IPS-18c (cell line): ENCODE measurements around the gene GBX1.

ENCODE experiments used
- H3K4me3 ChIP-seq: 2 replicates; pipeline ENCODE4 v1.7.0; 2013; ENCODE audit warnings: low read depth, mild to moderate bottlenecking, low read length, moderate library complexity; ENCODE audit not compliant: insufficient read depth
- H3K9me3 ChIP-seq: one replicate; pipeline ENCODE4 v1.6.1; 2013; ENCODE audit warnings: mild to moderate bottlenecking, low read length, moderate library complexity; ENCODE audit not compliant: control insufficient read depth, insufficient read depth

GBX1 gene

GRCh38 chr7:151125846-151126481 is 41.5 kb downstream of the GBX1 start:
- Histone ChIP-seq H3K9me3 (no peaks in the 10 kb centered on the region), H3K4me3 (peak overlapping the region; percentile 59)

GRCh38 chr7:151125470-151125845 is 42.0 kb downstream of the GBX1 start:
- peak overlapping the region; percentile 59 for H3K4me3 ChIP-seq
- H3K9me3 ChIP-seq: no peaks in the 10 kb centered on the region

- Histone ChIP-seq H3K9me3 (no peaks in the 10 kb centered on the region), H3K4me3 (peak overlapping the region; percentile 59; the same call in 1 of the 2 replicates)
These were observed 42.5 kb downstream of the GBX1 start for GRCh38 chr7:151124899-151125399.

GRCh38 chr7:151124481-151124880 is 43.0 kb downstream of the GBX1 start:
- Histone ChIP-seq H3K4me3 (no peak overlapping the region), H3K9me3 (no peaks in the 10 kb centered on the region)

- no peaks in the 10 kb centered on the region for H3K9me3 ChIP-seq
- no peak overlapping the region for H3K4me3 ChIP-seq
These were observed 43.6 kb downstream of the GBX1 start for GRCh38 chr7:151123822-151124464.

- H3K4me3 ChIP-seq: no peak overlapping the region
- no peaks in the 10 kb centered on the region for H3K9me3 ChIP-seq
These were observed 44.2 kb downstream of the GBX1 start for GRCh38 chr7:151123158-151123821.

- Histone ChIP-seq H3K9me3 (no peaks in the 10 kb centered on the region), H3K4me3 (no peak overlapping the region)
These were observed 44.7 kb downstream of the GBX1 start for GRCh38 chr7:151122796-151123157.

- H3K4me3 ChIP-seq: no peak overlapping the region
- H3K9me3 ChIP-seq: no peaks in the 10 kb centered on the region
These were observed 45.2 kb downstream of the GBX1 start for GRCh38 chr7:151122276-151122675.

- no peaks in the 10 kb centered on the region for H3K9me3 ChIP-seq
- H3K4me3 ChIP-seq: no peak overlapping the region
These were observed 45.9 kb downstream of the GBX1 start for GRCh38 chr7:151121380-151122170.

- Histone ChIP-seq H3K9me3 (no peaks in the 10 kb centered on the region), H3K4me3 (no peak overlapping the region)
These were observed 46.6 kb downstream of the GBX1 start for GRCh38 chr7:151120896-151121295.

GRCh38 chr7:151119902-151120301 is 47.6 kb downstream of the GBX1 start:
- H3K9me3 ChIP-seq: no peaks in the 10 kb centered on the region
- H3K4me3 ChIP-seq: no peak overlapping the region

- Histone ChIP-seq H3K4me3 (no peak overlapping the region), H3K9me3 (no peaks in the 10 kb centered on the region)
These were observed 48.5 kb downstream of the GBX1 start for GRCh38 chr7:151119055-151119415.

GRCh38 chr7:151118108-151119054 is 49.1 kb downstream of the GBX1 start:
- no peaks in the 10 kb centered on the region for H3K9me3 ChIP-seq
- no peak overlapping the region for H3K4me3 ChIP-seq

- Histone ChIP-seq H3K9me3 (no peaks in the 10 kb centered on the region), H3K4me3 (no peak overlapping the region)
These were observed 49.9 kb downstream of the GBX1 start for GRCh38 chr7:151117565-151117964.

- Histone ChIP-seq H3K9me3 (no peaks in the 10 kb centered on the region), H3K4me3 (no peak overlapping the region)
These were observed 50.7 kb downstream of the GBX1 start for GRCh38 chr7:151116603-151117440.

- Histone ChIP-seq H3K9me3 (no peaks in the 10 kb centered on the region), H3K4me3 (peak overlapping the region; percentile 46)
These were observed 51.6 kb downstream of the GBX1 start for GRCh38 chr7:151115836-151116418.
